A673 (cell line): ENCODE data around the gene AKAP12. TPM values are rescaled to one million over a fixed set of nuclear protein-coding genes. Genes with fewer than 3 reads are reported as not detected.

ENCODE experiments used
- BruUV-seq: library from RNA; stranded (reverse); fragments of 400-500 nt; replicated peaks from 2 replicates; lab custom pipeline; 2021; lab: Mats Ljungman, UMichigan
- CTCF ChIA-PET: fragments of 300-600 bp; sonication (Branson Sonifier 250); formaldehyde crosslinking; loops from one replicate; lab custom pipeline; 2022; ENCODE audit warnings: antibody characterized with exemption; lab: Charles Lee
- POLR2A ChIA-PET: fragments of 300-600 bp; sonication (Branson Sonifier 250); formaldehyde crosslinking; loops from one replicate; lab custom pipeline; 2022; ENCODE audit warnings: antibody characterized with exemption; ENCODE audit not compliant: low non-redundant PET; lab: Charles Lee
- DNase-seq: peaks from one replicate; pipeline ENCODE4 v3.0.0-alpha.2; 2015; ENCODE audit warnings: low spot score
- H3K27ac ChIP-seq: fragments of 200-600 bp; sonication (generic); 2 replicates; pipeline ENCODE4 v1.5.1; 2016; ENCODE audit warnings: mixed run types, low read depth, mild to moderate bottlenecking, mixed read lengths, antibody characterized with exemption, low read length; ENCODE audit not compliant: poor library complexity, severe bottlenecking
- H3K27me3 ChIP-seq: fragments of 200-600 bp; sonication (generic); replicated peaks from 2 replicates; pipeline ENCODE4 v1.6.1; 2017; ENCODE audit warnings: mixed run types, low read depth, mild to moderate bottlenecking, mixed read lengths, antibody characterized with exemption, low read length; ENCODE audit not compliant: insufficient read depth, poor library complexity
- H3K36me3 ChIP-seq: fragments of 200-600 bp; sonication (generic); 2 replicates; pipeline ENCODE4 v1.6.1; 2016; ENCODE audit warnings: mixed run types, mild to moderate bottlenecking, mixed read lengths, antibody characterized with exemption, low read length; ENCODE audit not compliant: insufficient read depth, poor library complexity, severe bottlenecking
- H3K4me1 ChIP-seq: fragments of 200-600 bp; sonication (generic); 2 replicates; pipeline ENCODE4 v1.6.1; 2017; ENCODE audit warnings: mixed run types, mild to moderate bottlenecking, mixed read lengths, antibody characterized with exemption, low read length; ENCODE audit not compliant: insufficient read depth, poor library complexity, severe bottlenecking
- H3K4me3 ChIP-seq: fragments of 200-600 bp; sonication (generic); 2 replicates; pipeline ENCODE4 v1.5.1; 2016; ENCODE audit warnings: low read depth, mixed run types, mild to moderate bottlenecking, mixed read lengths, low read length; ENCODE audit not compliant: poor library complexity, severe bottlenecking
- H3K9me3 ChIP-seq: fragments of 200-600 bp; sonication (generic); 2 replicates; pipeline ENCODE4 v1.6.1; 2016; ENCODE audit warnings: mixed run types, low read depth, mild to moderate bottlenecking, mixed read lengths, antibody characterized with exemption, low read length; ENCODE audit not compliant: poor library complexity, severe bottlenecking
- CTCF ChIP-seq: fragments of 300-800, 200-600 bp; sonication (generic); conservative IDR thresholded peaks from 2 replicates; pipeline ENCODE4 v1.5.1; 2017; ENCODE audit warnings: low read depth, mild to moderate bottlenecking, antibody characterized with exemption, low read length, moderate library complexity, mixed read lengths
- EZH2 ChIP-seq: fragments of 200-600 bp; sonication (generic); IDR thresholded peaks from 2 replicates; pipeline ENCODE4 v1.6.1; 2017; ENCODE audit warnings: borderline replicate concordance, low read depth, mild to moderate bottlenecking, mixed read lengths, antibody characterized with exemption, low read length; ENCODE audit not compliant: poor library complexity, severe bottlenecking
- intact Hi-C: fragments of 100-400 bp; cut with micrococcal nuclease; formaldehyde crosslinking; loops from one replicate; pipeline ENCODE4 v1.10.0; 2022; ENCODE audit not compliant: unreplicated experiment
- total RNA-seq: library from RNA; stranded (reverse); gene quantifications from 2 replicates; pipeline ENCODE4 v1.2.3, GENCODE V29; 2021

The AKAP12 gene
- total RNA-seq, 1 experiment from 2014 or later = 37.3 TPM

- TF ChIP-seq CTCF (no peak), EZH2 (no peak)
- H3K27ac ChIP-seq = no peak overlapping the region
- intact Hi-C loops = no loop called here
- H3K36me3 ChIP-seq = no peaks in the 10 kb centered on the region
- no peak for DNase-seq
- no peak overlapping the region for H3K4me3 ChIP-seq
- no peaks in the 10 kb centered on the region for H3K9me3 ChIP-seq
- ChIA-PET CTCF (no interaction called here), POLR2A (no interaction called here)
- H3K27me3 ChIP-seq = no peaks in the 10 kb centered on the region
- peaks cover 20% of the 10 kb centered on the region for H3K4me1 ChIP-seq
- no TSS peak for BruUV-seq
Measured at GRCh38 chr6:151288712-151289398, 49.1 kb downstream of the AKAP12 start.

- ChIA-PET POLR2A (no interaction called here), CTCF (no interaction called here)
- no peaks in the 10 kb centered on the region for H3K9me3 ChIP-seq
- intact Hi-C loops = no loop called here
- no peaks in the 10 kb centered on the region for H3K27me3 ChIP-seq
- BruUV-seq = no TSS peak
- TF ChIP-seq CTCF (no peak), EZH2 (no peak)
- H3K4me3 ChIP-seq = no peak overlapping the region
- no peak overlapping the region for H3K27ac ChIP-seq
- no peak for DNase-seq
- H3K36me3 ChIP-seq = no peaks in the 10 kb centered on the region
- H3K4me1 ChIP-seq = peaks cover 18% of the 10 kb centered on the region
Measured at GRCh38 chr6:151289399-151290007, 49.7 kb downstream of the AKAP12 start.

- TF ChIP-seq EZH2 (no peak), CTCF (no peak)
- ChIA-PET POLR2A (no interaction called here), CTCF (interaction anchor here (0.5 kb wide), 1 partner anchor 102 kb away, joined by 9 read pairs; no protein-coding TSS in a partner anchor)
- Histone ChIP-seq H3K27ac (no peak overlapping the region), H3K36me3 (no peaks in the 10 kb centered on the region), H3K27me3 (no peaks in the 10 kb centered on the region), H3K4me1 (peaks cover 10% of the 10 kb centered on the region), H3K9me3 (no peaks in the 10 kb centered on the region), H3K4me3 (no peak overlapping the region)
- DNase-seq = no peak
- intact Hi-C loops = no loop called here
- no TSS peak for BruUV-seq
Measured at GRCh38 chr6:151290877-151291721, 51.3 kb downstream of the AKAP12 start.
